K562 (cell line): Measurements from ENCODE around the gene CERS6. TPM values are rescaled to one million over a fixed set of nuclear protein-coding genes. Genes with fewer than 3 reads are reported as not detected.
A peak's percentile ranks its signal among the peaks of the same experiment; 100 is the strongest.

Source experiments
- DDX20 ChIP-seq: fragments of 450-650 bp; IDR thresholded peaks from 2 replicates; pipeline ENCODE4 v1.6.1; 2016; ENCODE audit warnings: missing genetic modification characterization, low read depth, mild to moderate bottlenecking, missing compliant biosample characterization, moderate library complexity
- E2F8 ChIP-seq: fragments of 450-650 bp; IDR thresholded peaks from 2 replicates; pipeline ENCODE4 v1.7.1; 2018; ENCODE audit warnings: mild to moderate bottlenecking, low read depth; ENCODE audit not compliant: partially characterized antibody
- FOXA3 ChIP-seq, 2 experiments: fragments of 450-650 bp in 1 of 2; sonication (generic) in 1 of 2; formaldehyde crosslinking; IDR thresholded peaks in 1 of 2; conservative IDR thresholded peaks in 1 of 2; 2 replicates each; pipeline versions ENCODE4 v1.4.0 to v1.8.0; 2020 to 2022; ENCODE audit warnings: mild to moderate bottlenecking in 2 of 2, missing genetic modification reagents in 1 of 2
- HIVEP1 ChIP-seq: fragments of 250-450 bp; sonication (Bioruptor Pico); IDR thresholded peaks from 2 replicates; pipeline ENCODE4 v1.4.0; 2020; ENCODE audit warnings: mild to moderate bottlenecking
- KHSRP ChIP-seq: fragments of 450-650 bp; IDR thresholded peaks from 2 replicates; pipeline ENCODE4 v1.6.1; 2017
- MAFG ChIP-seq: fragments of 450-650 bp; conservative IDR thresholded peaks from 2 replicates; pipeline ENCODE4 v1.6.1; 2016; ENCODE audit warnings: missing genetic modification characterization, missing compliant biosample characterization
- NFE2 ChIP-seq: IDR thresholded peaks from 2 replicates; pipeline ENCODE4 v1.6.1; 2014; ENCODE audit warnings: antibody characterized with exemption, low read depth
- NRF1 ChIP-seq, 2 experiments: fragments of 450-650 bp; IDR thresholded peaks in 1 of 2; conservative IDR thresholded peaks in 1 of 2; 2 replicates each; pipeline ENCODE4 v1.6.1; 2014; ENCODE audit warnings: mild to moderate bottlenecking in 2 of 2
- STAT5A ChIP-seq: IDR thresholded peaks from 2 replicates; pipeline ENCODE4 v1.6.1; 2012; ENCODE audit warnings: low read length, inconsistent platforms, borderline replicate concordance
- TCF7L2 ChIP-seq: fragments of 150-350 bp; IDR thresholded peaks from 2 replicates; pipeline ENCODE4 v1.6.1; 2016; ENCODE audit warnings: low read depth, mild to moderate bottlenecking, low read length, moderate library complexity
- TFAP4 ChIP-seq: sonication (generic); formaldehyde crosslinking; IDR thresholded peaks from 2 replicates; pipeline ENCODE4 v1.8.0; 2022; ENCODE audit warnings: missing genetic modification reagents, mild to moderate bottlenecking, moderate library complexity, borderline replicate concordance
- VEZF1 ChIP-seq: fragments of 200-800 bp; sonication (Bioruptor generic); IDR thresholded peaks from 2 replicates; pipeline ENCODE4 v1.6.1; 2017; ENCODE audit warnings: missing genetic modification characterization, missing compliant biosample characterization
- ZKSCAN8 ChIP-seq: fragments of 200-800 bp; sonication (Bioruptor generic); IDR thresholded peaks from 2 replicates; pipeline ENCODE4 v1.6.1; 2016; ENCODE audit warnings: missing genetic modification characterization, missing compliant biosample characterization
- ZNF589 ChIP-seq: fragments of 200-800 bp; sonication (Bioruptor generic); IDR thresholded peaks from 2 replicates; pipeline ENCODE4 v1.6.1; 2016; ENCODE audit warnings: low read depth, missing genetic modification characterization, missing compliant biosample characterization
- polyA plus RNA-seq, 8 experiments: library from polyadenylated mRNA; depleted of rRNA in 4 of 8; stranded (reverse) in 5 of 8; unstranded in 3 of 8; fragments of >200 nt; fragmentation: Nextera tagmentation in 2 of 8; fragmentation: Illumina TruSeq in 1 of 8; extraction: Ambion mirVana in 2 of 8; extraction: Trizol in 1 of 8; gene quantifications; 2 replicates each; pipeline versions ENCODE4 v1.2.1 to v1.2.3, GENCODE V29; 2011 to 2014; ENCODE audit warnings: inconsistent platforms in 1 of 8, missing spikeins in 1 of 8
- total RNA-seq, 7 experiments: library from RNA; depleted of rRNA in 6 of 7; stranded (reverse); fragments of >200 nt in 6 of 7; fragmentation: Illumina TruSeq in 2 of 7; extraction: Trizol in 2 of 7; gene quantifications; 2 replicates each; pipeline versions ENCODE4 v1.2.1 to v1.2.3, GENCODE V29; 2011 to 2021; ENCODE audit warnings: low replicate concordance in 1 of 7

The CERS6 gene
- total and polyA plus RNA-seq, 9 of the 15 experiments (the other 6 are each of a cell fraction or from before 2014, with no cell fraction given): 1.6 to 13.6 (median 11.4) TPM

- no peak for TF ChIP-seq DDX20
- TF ChIP-seq MAFG (tag): peak; percentile 98
- no peak for TF ChIP-seq ZNF589 (CRISPR knock-in tag)
- TF ChIP-seq TCF7L2: no peak
- TF ChIP-seq FOXA3 (CRISPR knock-in tag; conservative IDR thresholded peaks at IDR 0.05 in 1 of 2, IDR thresholded peaks at IDR 0.05 in 1 of 2): 0 out of 4 replicates have a peak, but pooled peaks of 1 of the 2 experiments have one; percentile 10
- TF ChIP-seq VEZF1 (CRISPR knock-in tag): 0 out of 2 replicates have a peak, but pooled peaks have one; percentile 10
- TF ChIP-seq NFE2: no peak
- no peak for TF ChIP-seq E2F8
- TF ChIP-seq STAT5A: no peak
- TF ChIP-seq ZKSCAN8: no peak
- no peak for TF ChIP-seq NRF1 (conservative IDR thresholded peaks at IDR 0.05 in 1 of 2, IDR thresholded peaks at IDR 0.05 in 1 of 2)
- TF ChIP-seq KHSRP: no peak
- peak; percentile 29; the same call in 1 of the 2 replicates for TF ChIP-seq TFAP4 (CRISPR knock-in tag)
- no peak for TF ChIP-seq HIVEP1 (CRISPR knock-in tag)
These were observed 62.5 kb downstream of the CERS6 start (continued) for GRCh38 chr2:168518555-168519066.
